ENCODE results near the gene RBBP9.

GRCh38 chr20:18515973-18516372, 18.9 kb upstream of the RBBP9 start:
- TF ChIP-seq ZNF121 (tag by site-specific recombination; IDR thresholded peaks at IDR 0.05) (no peak), BCL6B (tag by site-specific recombination; IDR thresholded peaks at IDR 0.05) (no peak)
